MM.1S (cell line): ENCODE measurements around the gene LDLR.

Experiments
- CTCF ChIP-seq: fragments of 300-600 bp; sonication (generic); IDR thresholded peaks from 2 replicates; pipeline ENCODE4 v1.5.1; 2016; ENCODE audit warnings: antibody characterized with exemption, low read length, mixed read lengths
- EZH2phosphoT487 ChIP-seq: fragments of 300-600 bp; sonication (generic); IDR thresholded peaks from 2 replicates; pipeline ENCODE4 v1.6.1; 2018; ENCODE audit warnings: antibody characterized with exemption, low read length

- no peak for TF ChIP-seq EZH2phosphoT487
- TF ChIP-seq CTCF = no peak
Observed at GRCh38 chr19:11061952-11062351, 27.3 kb upstream of the LDLR start.
